Neural crest cell (in vitro differentiated cells): Measurements from ENCODE around the gene KCNC1. TPM values are rescaled to one million over a fixed set of nuclear protein-coding genes. Genes with fewer than 3 reads are reported as not detected.

Experiments used
- DNase-seq: peaks from one replicate; pipeline ENCODE4 v3.0.0; 2021; ENCODE audit warnings: low read depth, mixed read lengths, low spot score
- H3K27ac Mint-ChIP-seq: one replicate; pipeline ENCODE4 v1.8.0; 2021; ENCODE audit warnings: mild to moderate bottlenecking, mixed read lengths; ENCODE audit not compliant: unreplicated experiment
- H3K27me3 Mint-ChIP-seq: 2 replicates; pipeline ENCODE4 v1.8.0; 2021; ENCODE audit warnings: low read depth, mild to moderate bottlenecking, mixed read lengths
- H3K36me3 Mint-ChIP-seq: 2 replicates; pipeline ENCODE4 v1.8.0; 2021; ENCODE audit warnings: low read depth, mild to moderate bottlenecking, mixed read lengths
- H3K4me1 Mint-ChIP-seq: 2 replicates; pipeline ENCODE4 v1.8.0; 2021; ENCODE audit warnings: mixed read lengths
- H3K4me3 Mint-ChIP-seq: one replicate; pipeline ENCODE4 v1.8.0; 2021; ENCODE audit warnings: mild to moderate bottlenecking, mixed read lengths
- H3K9me3 Mint-ChIP-seq: 2 replicates; pipeline ENCODE4 v1.8.0; 2021; ENCODE audit warnings: mixed read lengths
- CTCF ChIP-seq: fragments of 200-600 bp; sonication (generic); conservative IDR thresholded peaks from 2 replicates; pipeline ENCODE4 v1.5.0; 2021; ENCODE audit warnings: antibody characterized with exemption, mild to moderate bottlenecking
- total RNA-seq: library from RNA; stranded (reverse); gene quantifications from 2 replicates; pipeline ENCODE4 v1.2.1, GENCODE V29; 2021

The KCNC1 gene
- total RNA-seq, 1 donor from 2014 or later: 10.2 TPM

GRCh38 chr11:17746096-17746495, 11.5 kb downstream of the KCNC1 start:
- no peak overlapping the region for H3K4me3 Mint-ChIP-seq
- DNase-seq: no peak
- no peaks in the 10 kb centered on the region for H3K9me3 Mint-ChIP-seq
- no peak overlapping the region for H3K27ac Mint-ChIP-seq
- no peaks in the 10 kb centered on the region for H3K36me3 Mint-ChIP-seq
- no peak for TF ChIP-seq CTCF
- peaks cover 8% of the 10 kb centered on the region for H3K4me1 Mint-ChIP-seq
- H3K27me3 Mint-ChIP-seq: no peaks in the 10 kb centered on the region

- Mint-ChIP-seq H3K9me3 (no peaks in the 10 kb centered on the region), H3K4me1 (peaks cover 4% of the 10 kb centered on the region), H3K27ac (peak overlapping the region; percentile 78), H3K36me3 (no peaks in the 10 kb centered on the region), H3K27me3 (no peaks in the 10 kb centered on the region), H3K4me3 (no peak overlapping the region)
- no peak for DNase-seq
- no peak for TF ChIP-seq CTCF
These were observed 12.8 kb downstream of the KCNC1 start for GRCh38 chr11:17747131-17747955.

- no peak for TF ChIP-seq CTCF
- no peak overlapping the region for H3K27ac Mint-ChIP-seq
- no peaks in the 10 kb centered on the region for H3K9me3 Mint-ChIP-seq
- peaks cover under 1% of the 10 kb centered on the region for H3K4me1 Mint-ChIP-seq
- DNase-seq: no peak
- H3K27me3 Mint-ChIP-seq: no peaks in the 10 kb centered on the region
- no peaks in the 10 kb centered on the region for H3K36me3 Mint-ChIP-seq
- H3K4me3 Mint-ChIP-seq: no peak overlapping the region
These were observed 13.5 kb downstream of the KCNC1 start for GRCh38 chr11:17748044-17748443.

GRCh38 chr11:17748761-17749721, 14.5 kb downstream of the KCNC1 start:
- Mint-ChIP-seq H3K36me3 (no peaks in the 10 kb centered on the region), H3K4me1 (no peaks in the 10 kb centered on the region), H3K4me3 (no peak overlapping the region), H3K9me3 (no peaks in the 10 kb centered on the region), H3K27ac (no peak overlapping the region), H3K27me3 (no peaks in the 10 kb centered on the region)
- TF ChIP-seq CTCF: no peak
- no peak for DNase-seq

- Mint-ChIP-seq H3K27me3 (no peaks in the 10 kb centered on the region), H3K36me3 (no peaks in the 10 kb centered on the region)
These were observed 15.6 kb downstream of the KCNC1 start for GRCh38 chr11:17750013-17750800.

More at GRCh38 chr11:17750013-17750800, 15.6 kb downstream of the KCNC1 start:
- H3K27ac Mint-ChIP-seq: no peak overlapping the region
- no peak for TF ChIP-seq CTCF
- DNase-seq: no peak
- H3K4me1 Mint-ChIP-seq: no peaks in the 10 kb centered on the region
- no peak overlapping the region for H3K4me3 Mint-ChIP-seq
- no peaks in the 10 kb centered on the region for H3K9me3 Mint-ChIP-seq
